Neuronal stem cell (in vitro differentiated cells): ENCODE measurements around the gene ARL5C. TPM values are rescaled to one million over a fixed set of nuclear protein-coding genes. Genes with fewer than 3 reads are reported as not detected.

Source experiments
- DNase-seq: peaks from one replicate; pipeline ENCODE4 v3.0.0-alpha.2; 2013; ENCODE audit warnings: low spot score
- H2AFZ ChIP-seq: one replicate; pipeline ENCODE4 v1.6.1; 2013; ENCODE audit warnings: mild to moderate bottlenecking, low read length, inconsistent platforms
- H2AK5ac ChIP-seq: 2 replicates; pipeline ENCODE4 v1.6.1; 2013; ENCODE audit warnings: low read depth, mild to moderate bottlenecking, inconsistent platforms, low read length, moderate library complexity, mixed read lengths
- H2BK120ac ChIP-seq: 2 replicates; pipeline ENCODE4 v1.6.1; 2013; ENCODE audit warnings: low read depth, mild to moderate bottlenecking, inconsistent platforms, low read length, moderate library complexity, mixed read lengths
- H2BK12ac ChIP-seq: one replicate; pipeline ENCODE4 v1.6.1; 2013; ENCODE audit warnings: low read length, inconsistent platforms
- H2BK15ac ChIP-seq: 2 replicates; pipeline ENCODE4 v1.6.1; 2013; ENCODE audit warnings: mild to moderate bottlenecking, low read length, inconsistent platforms, mixed read lengths
- H2BK5ac ChIP-seq: one replicate; pipeline ENCODE4 v1.6.1; 2013; ENCODE audit warnings: inconsistent platforms, mild to moderate bottlenecking, low read length, moderate library complexity
- H3K14ac ChIP-seq: one replicate; pipeline ENCODE4 v1.6.1; 2013; ENCODE audit warnings: low read length, inconsistent platforms
- H3K18ac ChIP-seq: 2 replicates; pipeline ENCODE4 v1.6.1; 2013; ENCODE audit warnings: low read length, inconsistent platforms
- H3K23ac ChIP-seq: 2 replicates; pipeline ENCODE4 v1.6.1; 2013; ENCODE audit warnings: low read depth, mild to moderate bottlenecking, mixed read lengths, low read length, inconsistent platforms; ENCODE audit not compliant: poor library complexity
- H3K27ac ChIP-seq: replicated peaks from 3 replicates; pipeline ENCODE4 v1.5.1; 2013; ENCODE audit warnings: low read length, inconsistent platforms
- H3K27me3 ChIP-seq, 3 experiments: 2 replicates each; pipeline ENCODE4 v1.6.1; 2013; ENCODE audit warnings: low read length in 3 of 3, mild to moderate bottlenecking in 2 of 3, inconsistent platforms in 1 of 3, low read depth in 1 of 3, mixed read lengths in 1 of 3, moderate library complexity in 1 of 3; ENCODE audit not compliant: control insufficient read depth in 3 of 3, insufficient read depth in 3 of 3
- H3K36me3 ChIP-seq, 2 donors: replicated peaks in 1 of 2; 2 replicates each; pipeline ENCODE4 v1.6.1; 2013; ENCODE audit warnings: low read length in 2 of 2; ENCODE audit not compliant: control insufficient read depth in 2 of 2, insufficient read depth in 2 of 2
- H3K4ac ChIP-seq: 2 replicates; pipeline ENCODE4 v1.6.1; 2013; ENCODE audit warnings: inconsistent platforms, mild to moderate bottlenecking, low read length, moderate library complexity
- H3K4me1 ChIP-seq, 2 donors: 1 replicate in 1 of 2; 2 replicates in 1 of 2; pipeline ENCODE4 v1.6.1; 2013; ENCODE audit warnings: low read length in 2 of 2, low read depth in 1 of 2; ENCODE audit not compliant: control insufficient read depth in 2 of 2, insufficient read depth in 1 of 2
- H3K4me2 ChIP-seq: one replicate; pipeline ENCODE4 v1.6.1; 2013; ENCODE audit warnings: mild to moderate bottlenecking, low read length, inconsistent platforms; ENCODE audit not compliant: insufficient read depth, poor library complexity, severe bottlenecking
- H3K4me3 ChIP-seq, 2 donors: 2 replicates each; pipeline ENCODE4 v1.5.1; 2013; ENCODE audit warnings: low read length in 2 of 2, mild to moderate bottlenecking in 2 of 2, inconsistent platforms in 1 of 2, moderate library complexity in 1 of 2
- H3K79me1 ChIP-seq: one replicate; pipeline ENCODE4 v1.6.1; 2013; ENCODE audit warnings: low read depth, mild to moderate bottlenecking, inconsistent platforms, low read length, moderate library complexity
- H3K9ac ChIP-seq: one replicate; pipeline ENCODE4 v1.6.1; 2013; ENCODE audit warnings: mild to moderate bottlenecking, low read depth, low read length, inconsistent platforms; ENCODE audit not compliant: poor library complexity
- H3K9me3 ChIP-seq, 2 donors: replicated peaks in 1 of 2; 2 replicates each; pipeline versions ENCODE3 to v1.6.1; 2013; ENCODE audit warnings: low read length in 2 of 2, mild to moderate bottlenecking in 2 of 2, inconsistent platforms in 1 of 2, low read depth in 1 of 2, mixed read lengths in 1 of 2, moderate library complexity in 1 of 2; ENCODE audit not compliant: control insufficient read depth in 2 of 2, insufficient read depth in 1 of 2
- H4K8ac ChIP-seq: one replicate; pipeline ENCODE4 v1.6.1; 2013; ENCODE audit warnings: low read depth, mild to moderate bottlenecking, inconsistent platforms, low read length, moderate library complexity
- H4K91ac ChIP-seq: one replicate; pipeline ENCODE4 v1.6.1; 2013; ENCODE audit warnings: low read length, low read depth, mild to moderate bottlenecking, inconsistent platforms; ENCODE audit not compliant: poor library complexity
- WGBS, 2 donors: extraction: QIAGEN DNeasy Blood & Tissue Kit; methylation state at CpG; one replicate each; pipeline ENCODE4 v1.1.7; 2013; ENCODE audit warnings: missing lambda C conversion rate in 2 of 2, mixed read lengths in 1 of 2; ENCODE audit not compliant: insufficient read length in 2 of 2, insufficient replicate concordance in 1 of 2; ENCODE audit errors: extremely low coverage in 2 of 2; 5-methylcytosine and 5-hydroxymethylcytosine counted together
- polyA plus RNA-seq, 2 experiments: library from polyadenylated mRNA; stranded (reverse); fragments of 200-250 nt; gene quantifications; one replicate each; pipeline ENCODE4 v1.2.3, GENCODE V29; 2013

The ARL5C gene, protein sequence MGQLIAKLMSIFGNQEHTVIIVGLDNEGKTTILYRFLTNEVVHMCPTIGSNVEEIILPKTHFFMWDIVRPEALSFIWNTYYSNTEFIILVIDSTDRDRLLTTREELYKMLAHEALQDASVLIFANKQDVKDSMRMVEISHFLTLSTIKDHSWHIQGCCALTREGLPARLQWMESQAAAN
- not detected for polyA plus RNA-seq (2013, experiment 1 of 2)
- not detected for polyA plus RNA-seq (2013, experiment 2 of 2)

DNA sequence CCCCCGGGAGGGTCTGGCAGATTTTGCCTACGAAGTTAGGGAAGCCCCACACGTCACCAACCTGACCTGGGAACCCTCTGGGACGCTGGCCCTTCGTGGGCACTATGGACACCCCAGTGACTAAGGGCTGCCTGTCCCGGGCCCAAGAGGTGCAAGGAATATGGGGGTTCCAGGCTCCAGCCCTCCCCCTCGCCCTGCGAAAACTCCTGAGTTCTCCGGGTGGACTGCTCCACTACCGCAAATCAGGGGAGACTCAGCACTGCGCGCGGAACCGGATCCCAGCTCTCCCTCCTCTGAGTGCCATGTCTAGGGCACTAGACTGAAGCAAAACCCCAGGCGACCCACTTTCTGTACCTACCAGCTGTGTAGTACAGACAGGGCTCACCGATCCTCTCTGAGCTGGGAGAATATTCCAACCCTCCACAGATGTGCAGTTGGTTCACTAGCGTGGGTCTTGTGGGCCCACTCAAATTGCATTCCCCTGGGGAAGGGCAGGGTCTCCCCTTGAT lies at the start of gene ARL5C:
Gene ARL5C (minus strand): TSS at position 321 of the 509 bp plus-strand sequence. CDS start 401 bp downstream, outside the sequence.
- H3K4me2 ChIP-seq: peak within 1 kb of the TSS; percentile 92
- peak within 1 kb of the TSS; percentile 35 for H2BK5ac ChIP-seq
- peak within 1 kb of the TSS; percentile 48 to 95 for H3K4me3 ChIP-seq
- peaks cover 0 to 4% of the 10 kb centered on the region in 2 donors for H3K9me3 ChIP-seq
- no peaks in the 10 kb centered on the region for H3K4me1 ChIP-seq
- H2BK120ac ChIP-seq: no peak within 1 kb of the TSS
- peaks cover 6 to 31% (median 28%) of the 10 kb centered on the region in 3 experiments for H3K27me3 ChIP-seq
- H4K91ac ChIP-seq: no peak within 1 kb of the TSS
- peak within 1 kb of the TSS; percentile 20 for H3K23ac ChIP-seq
- peak within 1 kb of the TSS; percentile 75 for H2BK15ac ChIP-seq
- no peak within 1 kb of the TSS for H3K14ac ChIP-seq
- H3K18ac ChIP-seq: peak within 1 kb of the TSS; percentile 99
- peak within 1 kb of the TSS; percentile 84 for H4K8ac ChIP-seq
- no peak within 1 kb of the TSS for H3K4ac ChIP-seq
- H3K79me1 ChIP-seq: no peaks in the 10 kb centered on the region
- H3K9ac ChIP-seq: peak within 1 kb of the TSS; percentile 82
- no CpG with 5 or more reads among the region's 17 CpGs for WGBS, 2 donors
- peak within 1 kb of the TSS; percentile 92 for H2AFZ ChIP-seq
- no peak for DNase-seq
- H2BK12ac ChIP-seq: peak within 1 kb of the TSS; percentile 86
- H2AK5ac ChIP-seq: no peak within 1 kb of the TSS
- H3K36me3 ChIP-seq: no peaks in the 10 kb centered on the region
- H3K27ac ChIP-seq: no peak within 1 kb of the TSS

DNA sequence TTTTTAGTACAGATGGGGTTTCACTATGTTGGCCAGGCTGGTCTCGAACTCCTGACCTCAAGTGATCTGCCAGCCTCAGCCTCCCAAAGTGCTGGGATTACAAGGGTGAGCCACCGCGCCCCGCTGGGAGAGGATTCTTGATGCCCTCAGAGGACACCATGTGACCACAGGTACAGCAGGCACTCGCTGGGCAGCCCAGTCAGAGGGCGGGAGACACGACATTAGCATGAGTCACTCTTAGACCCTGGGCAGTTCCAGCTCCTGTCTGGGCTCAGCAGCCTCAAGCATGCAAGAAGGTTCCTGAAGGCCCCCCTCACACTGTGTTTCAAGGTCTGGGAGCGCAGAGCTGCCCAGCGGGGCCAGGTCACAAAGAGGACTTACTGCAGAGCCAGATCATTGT lies 47.9 kb upstream of the ARL5C start:
- Histone ChIP-seq H3K18ac (no peak overlapping the region), H3K4me1 (peaks cover 9 to 14% of the 10 kb centered on the region in 2 donors), H3K27ac (no peak overlapping the region), H3K36me3 (no peaks in the 10 kb centered on the region), H3K14ac (no peak overlapping the region), H4K91ac (no peak overlapping the region), H2BK5ac (no peak overlapping the region), H2AK5ac (peak overlapping the region; percentile 90), H3K23ac (no peak overlapping the region), H3K27me3 (peaks cover 0 to 92% (median 31%) of the 10 kb centered on the region in 3 experiments), H2BK120ac (peak overlapping the region; percentile 26), H2AFZ (no peak overlapping the region), H3K9ac (no peak overlapping the region), H2BK12ac (peak overlapping the region; percentile 50), H3K4ac (no peak overlapping the region), H3K4me2 (no peak overlapping the region), H3K79me1 (no peaks in the 10 kb centered on the region), H2BK15ac (no peak overlapping the region), H4K8ac (no peak overlapping the region), H3K4me3 (no peak overlapping the region), H3K9me3 (no peaks in the 10 kb centered on the region)
- no CpG with 5 or more reads among the region's 9 CpGs for WGBS, 2 donors
- no peak for DNase-seq

DNA sequence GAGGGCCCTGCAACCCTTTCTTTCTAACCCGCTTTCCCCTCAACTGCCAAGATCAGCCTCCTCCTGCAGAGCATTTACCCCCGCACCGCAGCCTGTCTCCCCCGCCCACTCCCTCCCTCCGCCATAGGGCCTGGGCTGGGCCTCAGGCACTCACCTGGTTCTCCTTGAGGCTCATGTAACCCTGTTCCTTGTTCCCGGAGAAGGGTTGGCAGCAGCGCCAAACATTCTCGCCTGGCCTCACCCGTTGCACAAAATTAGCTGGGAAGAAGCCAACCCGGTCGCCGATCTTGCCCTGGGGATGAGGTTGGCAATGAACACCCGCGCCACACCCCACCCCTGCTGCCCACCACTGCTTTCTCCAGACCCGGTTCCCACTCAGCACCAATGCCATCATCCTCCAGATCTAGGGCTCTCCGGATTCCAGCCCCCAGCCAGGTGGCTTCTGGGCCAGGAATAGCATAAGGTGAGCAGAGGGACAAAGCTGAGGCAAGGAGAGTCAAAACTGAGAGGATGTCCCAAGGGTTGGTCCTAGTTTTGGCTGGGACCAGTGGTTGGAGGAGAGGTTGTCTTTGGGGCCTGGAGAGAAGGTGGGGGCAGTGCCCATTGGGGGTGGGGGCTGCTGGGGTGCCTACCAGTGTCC lies 47.0 kb upstream of the ARL5C start:
- Histone ChIP-seq H4K91ac (no peak overlapping the region), H3K27me3 (peaks cover 0 to 92% (median 24%) of the 10 kb centered on the region in 3 experiments), H2BK120ac (no peak overlapping the region), H3K79me1 (no peaks in the 10 kb centered on the region), H2AFZ (no peak overlapping the region), H3K9ac (no peak overlapping the region), H3K14ac (no peak overlapping the region), H3K4me2 (no peak overlapping the region), H3K4ac (no peak overlapping the region), H2BK15ac (no peak overlapping the region), H2AK5ac (peak overlapping the region; percentile 9), H3K4me3 (no peak overlapping the region), H2BK12ac (no peak overlapping the region), H3K9me3 (no peaks in the 10 kb centered on the region), H2BK5ac (peak overlapping the region; percentile 45), H4K8ac (no peak overlapping the region), H3K18ac (no peak overlapping the region), H3K36me3 (no peaks in the 10 kb centered on the region), H3K23ac (no peak overlapping the region), H3K4me1 (peaks cover 14 to 18% of the 10 kb centered on the region in 2 donors), H3K27ac (no peak overlapping the region)
- DNase-seq: no peak
- no CpG with 5 or more reads among the region's 16 CpGs for WGBS, 2 donors

DNA sequence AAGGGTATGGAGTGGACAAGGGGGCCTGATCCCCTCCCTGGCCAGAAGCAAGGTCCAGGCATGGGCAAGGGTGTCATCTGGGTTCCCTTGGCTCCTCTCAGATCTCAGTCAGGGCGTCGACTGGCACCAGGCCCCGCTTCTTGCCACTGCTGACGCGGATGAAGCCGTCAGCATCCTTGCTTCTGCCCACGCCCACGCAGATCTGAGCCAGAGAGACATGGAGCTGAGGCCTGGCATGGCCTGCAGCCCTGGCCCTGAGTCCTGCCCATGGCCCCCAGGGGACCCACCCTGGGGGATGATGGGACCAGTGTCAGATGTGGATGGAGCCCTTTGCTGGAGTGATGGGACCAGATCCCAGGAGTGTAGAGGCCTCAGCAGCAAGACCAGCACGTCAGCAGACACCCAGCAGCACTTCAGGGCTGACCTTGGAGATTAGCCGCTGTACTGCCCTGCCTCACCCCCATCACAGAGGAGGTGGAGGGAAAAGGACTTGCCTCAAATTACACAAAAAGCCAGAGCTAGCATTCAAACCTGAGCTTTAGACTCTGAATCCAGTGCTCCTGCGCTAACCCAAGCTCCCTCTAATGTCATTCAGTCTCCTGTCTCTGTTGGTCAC lies 46.3 kb upstream of the ARL5C start:
- H2BK120ac ChIP-seq: no peak overlapping the region
- H3K4me3 ChIP-seq: peak overlapping the region in 1 of 2 donors; percentile 23
- H3K4me1 ChIP-seq: peaks cover 14 to 18% of the 10 kb centered on the region in 2 donors
- H3K27ac ChIP-seq: no peak overlapping the region
- no peaks in the 10 kb centered on the region for H3K9me3 ChIP-seq
- no peak overlapping the region for H3K4me2 ChIP-seq
- peak overlapping the region; percentile 40 for H3K18ac ChIP-seq
- peak overlapping the region; percentile 68 for H3K23ac ChIP-seq
- H2BK12ac ChIP-seq: no peak overlapping the region
- peak overlapping the region; percentile 60 for H2BK15ac ChIP-seq
- H3K27me3 ChIP-seq: peaks cover 0 to 89% (median 21%) of the 10 kb centered on the region in 3 experiments
- H4K91ac ChIP-seq: no peak overlapping the region
- H2AK5ac ChIP-seq: peak overlapping the region; percentile 68
- H3K9ac ChIP-seq: no peak overlapping the region
- H3K4ac ChIP-seq: no peak overlapping the region
- H3K14ac ChIP-seq: no peak overlapping the region
- no peak overlapping the region for H2AFZ ChIP-seq
- H4K8ac ChIP-seq: no peak overlapping the region
- WGBS, 2 donors: no CpG with 5 or more reads among the region's 11 CpGs
- peak overlapping the region; percentile 45 for H2BK5ac ChIP-seq
- H3K36me3 ChIP-seq: no peaks in the 10 kb centered on the region
- no peaks in the 10 kb centered on the region for H3K79me1 ChIP-seq
- no peak for DNase-seq
